ENCODE measurements around the gene ZNF280A. TPM values are rescaled to one million over a fixed set of nuclear protein-coding genes. Genes with fewer than 3 reads are reported as not detected.
"Not testable (repeated sequence)": the region's sequence is repeated elsewhere in the genome, so short reads cannot be mapped to it uniquely, and the experiment has no call there.

Gene ZNF280A
- total and polyA plus RNA-seq, 8 donors, result not detected

GRCh38 chr22:22506736-22507135 lies 13.3 kb downstream of the ZNF280A start:
- intact Hi-C loops (cut with DNase I), result no loop called here
- no peak overlapping the region for H3K27ac ChIP-seq

DNA sequence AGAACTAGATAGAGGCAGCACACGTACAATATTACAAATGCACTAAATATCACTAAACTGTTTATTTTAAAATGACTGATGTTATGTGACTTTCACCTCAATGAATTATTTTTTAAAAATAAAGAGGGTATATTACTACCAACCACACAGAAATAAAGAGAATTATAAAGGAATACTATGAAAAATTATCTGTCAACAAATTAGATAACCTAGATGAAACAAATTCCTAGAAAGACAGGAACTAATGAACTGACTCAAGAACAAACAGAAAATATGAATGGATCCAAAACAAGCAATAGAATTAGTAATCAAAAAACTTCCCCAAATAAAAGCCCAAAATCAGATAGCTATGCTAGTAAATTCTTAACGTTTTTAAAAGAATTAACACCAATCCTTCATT lies 21.8 kb downstream of the ZNF280A start:
- no peak overlapping the region for H3K27ac ChIP-seq
- ATAC-seq (no peak), DNase-seq (no peak)
- no peaks in the 10 kb centered on the region for H3K36me3 ChIP-seq
- intact Hi-C loops (cut with DNase I), result no loop called here
- no peaks in the 10 kb centered on the region for H3K9me3 ChIP-seq
- no peak overlapping the region for H3K4me3 ChIP-seq
- TF ChIP-seq CTCF (IDR thresholded peaks at IDR 0.05), result no peak
- H3K4me1 ChIP-seq, result no peaks in the 10 kb centered on the region
- H3K27me3 ChIP-seq, result no peaks in the 10 kb centered on the region

More at GRCh38 chr22:22506736-22507135, 13.3 kb downstream of the ZNF280A start:
- ATAC-seq, result no peak
- Histone ChIP-seq H3K27me3 (peaks cover 0 to 24% of the 10 kb centered on the region in 2 donors), H3K9me3 (peaks cover 0 to 12% of the 10 kb centered on the region in 2 donors), H3K4me3 (no peak overlapping the region), H3K4me1 (peaks cover 3 to 11% of the 10 kb centered on the region in 2 donors), H3K36me3 (no peaks in the 10 kb centered on the region)
- no peak for TF ChIP-seq CTCF (IDR thresholded peaks at IDR 0.05)
- DNase-seq, result no peak

DNA sequence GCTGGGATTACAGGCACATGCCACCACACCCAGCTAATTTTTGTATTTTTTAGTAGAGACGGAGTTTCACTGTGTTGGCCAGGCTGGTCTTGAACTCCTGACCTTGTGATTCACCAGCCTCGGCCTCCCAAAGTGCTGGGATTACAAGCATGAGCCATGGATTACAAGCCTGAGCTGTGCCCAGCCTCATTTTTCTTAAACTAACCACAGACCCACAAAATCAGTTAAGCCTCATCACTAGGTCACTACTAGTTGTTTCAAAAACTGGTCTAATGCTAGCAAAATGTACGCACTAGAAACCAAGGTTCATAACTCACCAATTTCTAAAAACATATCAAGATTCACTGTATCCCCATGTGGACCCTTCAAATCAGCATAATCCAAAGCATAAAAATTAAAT lies 28.5 kb downstream of the ZNF280A start:
- intact Hi-C loops (cut with DNase I); H3K4me3 ChIP-seq; H3K27ac ChIP-seq; H3K36me3 ChIP-seq; H3K9me3 ChIP-seq; DNase-seq; ATAC-seq; H3K27me3 ChIP-seq; H3K4me1 ChIP-seq: not testable (repeated sequence)

GRCh38 chr22:22488736-22489135 lies 31.3 kb downstream of the ZNF280A start:
- TF ChIP-seq CTCF (IDR thresholded peaks at IDR 0.05), result no peak
- Histone ChIP-seq H3K36me3 (no peaks in the 10 kb centered on the region), H3K9me3 (no peaks in the 10 kb centered on the region), H3K4me3 (no peak overlapping the region), H3K27ac (no peak overlapping the region), H3K27me3 (no peaks in the 10 kb centered on the region), H3K4me1 (no peaks in the 10 kb centered on the region)
- ATAC-seq (no peak), DNase-seq (no peak)
- intact Hi-C loops (cut with DNase I), result no loop called here

DNA sequence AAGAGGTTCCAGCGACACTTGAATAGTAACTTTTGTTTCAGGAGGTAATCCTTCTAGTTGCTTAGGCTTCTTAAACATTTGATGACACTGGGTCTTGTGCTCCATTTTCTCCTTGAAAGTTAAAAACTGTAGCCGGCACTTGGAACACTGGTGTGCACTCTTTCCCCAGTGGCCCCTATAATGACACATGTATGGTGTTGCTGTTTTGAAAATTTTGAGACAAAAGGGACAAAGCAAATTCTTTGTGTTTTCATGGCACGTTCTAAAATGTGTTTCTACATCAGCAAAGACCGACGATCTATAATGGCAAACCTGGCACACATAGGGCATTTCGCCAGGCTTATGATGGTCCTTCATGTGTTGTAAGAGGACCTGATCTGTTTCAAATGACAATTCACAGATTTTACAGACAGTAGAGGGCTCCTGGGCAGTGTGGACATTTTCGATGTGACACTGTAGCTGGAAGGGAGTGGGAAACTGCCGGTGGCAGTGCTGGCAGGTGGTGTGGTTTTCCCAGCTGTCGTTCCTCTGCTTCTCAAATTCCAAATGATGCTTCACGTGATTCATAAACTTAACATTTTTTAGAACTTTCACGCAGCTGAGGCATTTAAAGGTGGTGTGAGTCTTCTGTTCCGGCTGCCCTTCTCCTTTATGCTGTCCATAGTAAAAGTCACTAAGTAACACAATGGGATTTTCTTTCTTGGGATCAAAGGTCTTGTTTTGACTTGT lies 32.0 kb downstream of the ZNF280A start:
- Histone ChIP-seq H3K27ac (no peak overlapping the region), H3K36me3 (no peaks in the 10 kb centered on the region), H3K9me3 (no peaks in the 10 kb centered on the region), H3K4me1 (no peaks in the 10 kb centered on the region), H3K4me3 (no peak overlapping the region), H3K27me3 (no peaks in the 10 kb centered on the region)
- intact Hi-C loops (cut with DNase I), result no loop called here
- DNase-seq (no peak), ATAC-seq (no peak)
- no peak for TF ChIP-seq CTCF (IDR thresholded peaks at IDR 0.05)

DNA sequence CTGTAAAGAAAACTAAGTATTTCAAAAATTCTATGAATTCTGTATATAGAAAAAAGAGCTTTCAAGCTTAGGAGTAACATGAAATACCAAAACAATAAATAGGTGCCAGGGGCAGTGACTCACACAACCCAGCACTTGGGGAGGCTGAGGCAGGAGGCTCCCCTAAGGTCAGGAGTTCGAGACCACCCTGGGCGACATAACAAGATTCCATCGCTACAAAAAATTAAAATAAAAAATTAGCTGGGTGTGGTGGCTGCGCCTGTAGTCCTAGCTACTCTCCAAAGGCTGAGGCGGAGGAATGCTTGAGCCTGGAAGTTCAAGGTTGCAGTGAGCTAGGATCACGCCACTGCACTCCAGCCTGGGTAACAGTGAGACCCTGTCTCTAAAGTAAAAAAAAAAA lies 33.0 kb downstream of the ZNF280A start:
- intact Hi-C loops (cut with DNase I), result no loop called here
- ATAC-seq, result no peak

More for the DNA sequence above, 33.0 kb downstream of the ZNF280A start:
- Histone ChIP-seq H3K9me3 (no peaks in the 10 kb centered on the region), H3K36me3 (no peaks in the 10 kb centered on the region), H3K27me3 (no peaks in the 10 kb centered on the region), H3K4me3 (no peak overlapping the region), H3K4me1 (no peaks in the 10 kb centered on the region), H3K27ac (no peak overlapping the region)
- DNase-seq, result no peak
- no peak for TF ChIP-seq CTCF (IDR thresholded peaks at IDR 0.05)

Measured in left lung (tissue), 10 donors.